ENCODE measurements around the gene IL17C. TPM values are rescaled to one million over a fixed set of nuclear protein-coding genes. Genes with fewer than 3 reads are reported as not detected.

Gene IL17C
- total RNA-seq, 1 donor from 2014 or later, result not detected

DNA sequence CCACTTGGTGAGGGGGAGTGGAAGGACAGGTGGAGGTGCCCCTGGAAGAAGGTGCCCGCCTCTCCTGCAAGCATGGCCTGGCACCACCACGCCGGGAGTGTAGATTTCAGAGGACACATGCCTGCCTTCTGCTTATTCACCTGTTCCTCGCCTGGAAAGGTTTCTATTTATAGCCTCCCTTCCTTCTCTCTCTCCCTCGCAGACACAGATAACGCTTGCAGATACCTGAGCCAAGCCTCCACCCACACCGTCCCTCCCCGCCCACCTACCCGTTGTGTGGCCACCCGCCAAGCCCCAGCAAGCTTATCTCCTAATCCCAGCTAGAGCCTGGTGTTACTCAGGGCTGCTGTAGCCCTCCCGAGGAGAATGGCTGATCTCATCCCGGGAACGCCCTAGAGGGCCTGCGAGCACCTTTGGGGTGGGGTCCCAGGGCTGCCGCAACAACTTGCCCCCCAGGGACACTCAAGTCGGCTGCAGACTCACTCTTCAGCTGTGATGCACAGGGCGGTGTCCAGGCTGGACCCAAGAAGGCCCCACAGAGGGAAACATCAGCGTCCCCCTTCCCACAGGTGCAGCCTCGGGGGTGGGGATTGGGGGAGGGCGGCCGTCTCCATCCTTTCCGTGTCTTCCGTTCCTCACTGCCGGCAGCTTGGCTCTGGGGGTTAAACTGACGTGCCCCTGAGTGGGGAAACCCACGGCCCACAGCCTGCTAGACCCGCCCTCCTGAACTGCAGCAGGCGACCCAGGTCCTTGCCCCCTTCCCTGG, 49.8 kb downstream of the IL17C start:
- no peak overlapping the region for H3K4me3 Mint-ChIP-seq (ENCODE audit: unreplicated experiment)
- H3K9me3 Mint-ChIP-seq (ENCODE audit: unreplicated experiment), result no peaks in the 10 kb centered on the region
- H3K27ac Mint-ChIP-seq (ENCODE audit: unreplicated experiment), result no peak overlapping the region
- H3K36me3 Mint-ChIP-seq (ENCODE audit: unreplicated experiment), result no peaks in the 10 kb centered on the region
- DNase-seq (ENCODE audit: extremely low spot score, unreplicated experiment), result no peak
- peaks cover 42% of the 10 kb centered on the region for H3K27me3 Mint-ChIP-seq (ENCODE audit: unreplicated experiment)
- TF ChIP-seq, protein P1, sequence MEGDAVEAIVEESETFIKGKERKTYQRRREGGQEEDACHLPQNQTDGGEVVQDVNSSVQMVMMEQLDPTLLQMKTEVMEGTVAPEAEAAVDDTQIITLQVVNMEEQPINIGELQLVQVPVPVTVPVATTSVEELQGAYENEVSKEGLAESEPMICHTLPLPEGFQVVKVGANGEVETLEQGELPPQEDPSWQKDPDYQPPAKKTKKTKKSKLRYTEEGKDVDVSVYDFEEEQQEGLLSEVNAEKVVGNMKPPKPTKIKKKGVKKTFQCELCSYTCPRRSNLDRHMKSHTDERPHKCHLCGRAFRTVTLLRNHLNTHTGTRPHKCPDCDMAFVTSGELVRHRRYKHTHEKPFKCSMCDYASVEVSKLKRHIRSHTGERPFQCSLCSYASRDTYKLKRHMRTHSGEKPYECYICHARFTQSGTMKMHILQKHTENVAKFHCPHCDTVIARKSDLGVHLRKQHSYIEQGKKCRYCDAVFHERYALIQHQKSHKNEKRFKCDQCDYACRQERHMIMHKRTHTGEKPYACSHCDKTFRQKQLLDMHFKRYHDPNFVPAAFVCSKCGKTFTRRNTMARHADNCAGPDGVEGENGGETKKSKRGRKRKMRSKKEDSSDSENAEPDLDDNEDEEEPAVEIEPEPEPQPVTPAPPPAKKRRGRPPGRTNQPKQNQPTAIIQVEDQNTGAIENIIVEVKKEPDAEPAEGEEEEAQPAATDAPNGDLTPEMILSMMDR (IDR thresholded peaks at IDR 0.05), result no peak
- peaks cover 2% of the 10 kb centered on the region for H3K4me1 Mint-ChIP-seq (ENCODE audit: unreplicated experiment)

Other genes starting within 250 kb of the IL17C start
- 5.6 and 5.7 TPM in 2 replicates for gene ZFPM1, start 185.3 kb upstream of the IL17C start, total RNA-seq
- 49.8 and 50.2 TPM in 2 replicates for gene ZC3H18, start 68.2 kb upstream of the IL17C start, total RNA-seq
- gene CYBA, start 12.5 kb downstream of the IL17C start, total RNA-seq, result 51.4 and 51.8 TPM in 2 replicates
- 28.8 and 32.8 TPM in 2 replicates for gene MVD, start 24.5 kb downstream of the IL17C start, total RNA-seq
- not detected in 2 replicates for gene SNAI3, start 47.9 kb downstream of the IL17C start, total RNA-seq
- gene RNF166, start 67.8 kb downstream of the IL17C start, total RNA-seq, result 17.2 and 19.3 TPM in 2 replicates
- 20.6 and 21.2 TPM in 2 replicates for gene CTU2, start 67.9 kb downstream of the IL17C start, total RNA-seq
- 165 and 174 TPM in 2 replicates for gene PIEZO1, start 146.6 kb downstream of the IL17C start, total RNA-seq
- 5.6 and 6.6 TPM in 2 replicates for gene CDT1, start 165.2 kb downstream of the IL17C start, total RNA-seq
- gene APRT, start 173.4 kb downstream of the IL17C start, total RNA-seq, result 77.1 and 83.9 TPM in 2 replicates
- 47.0 and 51.5 TPM in 2 replicates for gene GALNS, start 218.4 kb downstream of the IL17C start, total RNA-seq
- 71.7 and 74.0 TPM in 2 replicates for gene TRAPPC2L, start 218.6 kb downstream of the IL17C start, total RNA-seq
- not detected in 2 replicates for gene PABPN1L, start 228.1 kb downstream of the IL17C start, total RNA-seq

Measured in osteocyte (in vitro differentiated cells).